Measurements from ENCODE around the gene PI4KB.

DNA sequence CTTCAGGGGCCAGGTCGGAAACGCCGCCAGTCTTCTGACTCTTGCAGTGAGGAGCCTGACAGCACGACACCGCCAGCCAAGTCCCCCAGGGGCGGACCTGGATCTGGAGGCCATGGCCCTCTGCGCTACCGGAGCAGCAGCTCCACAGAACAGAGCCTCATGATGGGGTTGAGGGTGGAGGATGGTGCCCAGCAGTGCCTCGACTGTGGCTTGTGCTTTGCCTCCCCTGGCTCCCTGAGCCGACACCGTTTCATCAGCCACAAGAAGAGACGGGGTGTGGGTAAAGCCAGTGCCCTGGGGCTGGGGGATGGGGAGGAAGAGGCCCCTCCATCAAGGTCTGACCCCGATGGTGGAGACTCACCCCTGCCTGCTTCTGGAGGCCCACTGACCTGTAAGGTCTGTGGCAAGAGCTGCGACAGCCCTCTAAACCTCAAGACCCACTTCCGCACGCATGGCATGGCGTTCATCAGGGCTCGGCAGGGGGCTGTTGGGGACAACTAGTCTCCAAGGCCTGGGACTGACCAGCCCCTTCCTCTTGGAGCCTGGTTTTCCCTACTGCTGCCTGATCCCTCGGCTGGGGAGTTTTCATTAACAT is 36.4 kb downstream of the PI4KB start:
- TF ChIP-seq, protein P1, sequence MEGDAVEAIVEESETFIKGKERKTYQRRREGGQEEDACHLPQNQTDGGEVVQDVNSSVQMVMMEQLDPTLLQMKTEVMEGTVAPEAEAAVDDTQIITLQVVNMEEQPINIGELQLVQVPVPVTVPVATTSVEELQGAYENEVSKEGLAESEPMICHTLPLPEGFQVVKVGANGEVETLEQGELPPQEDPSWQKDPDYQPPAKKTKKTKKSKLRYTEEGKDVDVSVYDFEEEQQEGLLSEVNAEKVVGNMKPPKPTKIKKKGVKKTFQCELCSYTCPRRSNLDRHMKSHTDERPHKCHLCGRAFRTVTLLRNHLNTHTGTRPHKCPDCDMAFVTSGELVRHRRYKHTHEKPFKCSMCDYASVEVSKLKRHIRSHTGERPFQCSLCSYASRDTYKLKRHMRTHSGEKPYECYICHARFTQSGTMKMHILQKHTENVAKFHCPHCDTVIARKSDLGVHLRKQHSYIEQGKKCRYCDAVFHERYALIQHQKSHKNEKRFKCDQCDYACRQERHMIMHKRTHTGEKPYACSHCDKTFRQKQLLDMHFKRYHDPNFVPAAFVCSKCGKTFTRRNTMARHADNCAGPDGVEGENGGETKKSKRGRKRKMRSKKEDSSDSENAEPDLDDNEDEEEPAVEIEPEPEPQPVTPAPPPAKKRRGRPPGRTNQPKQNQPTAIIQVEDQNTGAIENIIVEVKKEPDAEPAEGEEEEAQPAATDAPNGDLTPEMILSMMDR (IDR thresholded peaks at IDR 0.05; ENCODE audit: low read depth, low read length, missing input control): no peak
- TF ChIP-seq, protein P2, sequence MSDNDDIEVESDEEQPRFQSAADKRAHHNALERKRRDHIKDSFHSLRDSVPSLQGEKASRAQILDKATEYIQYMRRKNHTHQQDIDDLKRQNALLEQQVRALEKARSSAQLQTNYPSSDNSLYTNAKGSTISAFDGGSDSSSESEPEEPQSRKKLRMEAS (IDR thresholded peaks at IDR 0.05): no peak
- TF ChIP-seq, protein P3, sequence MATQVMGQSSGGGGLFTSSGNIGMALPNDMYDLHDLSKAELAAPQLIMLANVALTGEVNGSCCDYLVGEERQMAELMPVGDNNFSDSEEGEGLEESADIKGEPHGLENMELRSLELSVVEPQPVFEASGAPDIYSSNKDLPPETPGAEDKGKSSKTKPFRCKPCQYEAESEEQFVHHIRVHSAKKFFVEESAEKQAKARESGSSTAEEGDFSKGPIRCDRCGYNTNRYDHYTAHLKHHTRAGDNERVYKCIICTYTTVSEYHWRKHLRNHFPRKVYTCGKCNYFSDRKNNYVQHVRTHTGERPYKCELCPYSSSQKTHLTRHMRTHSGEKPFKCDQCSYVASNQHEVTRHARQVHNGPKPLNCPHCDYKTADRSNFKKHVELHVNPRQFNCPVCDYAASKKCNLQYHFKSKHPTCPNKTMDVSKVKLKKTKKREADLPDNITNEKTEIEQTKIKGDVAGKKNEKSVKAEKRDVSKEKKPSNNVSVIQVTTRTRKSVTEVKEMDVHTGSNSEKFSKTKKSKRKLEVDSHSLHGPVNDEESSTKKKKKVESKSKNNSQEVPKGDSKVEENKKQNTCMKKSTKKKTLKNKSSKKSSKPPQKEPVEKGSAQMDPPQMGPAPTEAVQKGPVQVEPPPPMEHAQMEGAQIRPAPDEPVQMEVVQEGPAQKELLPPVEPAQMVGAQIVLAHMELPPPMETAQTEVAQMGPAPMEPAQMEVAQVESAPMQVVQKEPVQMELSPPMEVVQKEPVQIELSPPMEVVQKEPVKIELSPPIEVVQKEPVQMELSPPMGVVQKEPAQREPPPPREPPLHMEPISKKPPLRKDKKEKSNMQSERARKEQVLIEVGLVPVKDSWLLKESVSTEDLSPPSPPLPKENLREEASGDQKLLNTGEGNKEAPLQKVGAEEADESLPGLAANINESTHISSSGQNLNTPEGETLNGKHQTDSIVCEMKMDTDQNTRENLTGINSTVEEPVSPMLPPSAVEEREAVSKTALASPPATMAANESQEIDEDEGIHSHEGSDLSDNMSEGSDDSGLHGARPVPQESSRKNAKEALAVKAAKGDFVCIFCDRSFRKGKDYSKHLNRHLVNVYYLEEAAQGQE (IDR thresholded peaks at IDR 0.05): no peak
- TF ChIP-seq, protein P4, sequence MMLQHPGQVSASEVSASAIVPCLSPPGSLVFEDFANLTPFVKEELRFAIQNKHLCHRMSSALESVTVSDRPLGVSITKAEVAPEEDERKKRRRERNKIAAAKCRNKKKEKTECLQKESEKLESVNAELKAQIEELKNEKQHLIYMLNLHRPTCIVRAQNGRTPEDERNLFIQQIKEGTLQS (IDR thresholded peaks at IDR 0.05): no peak
- TF ChIP-seq TAF1 (conservative IDR thresholded peaks at IDR 0.05) (no peak), RAD21 (IDR thresholded peaks at IDR 0.05) (no peak), HNF4A (conservative IDR thresholded peaks at IDR 0.05) (no peak), EGR1 (IDR thresholded peaks at IDR 0.05; ENCODE audit: low read depth in 2 of 2) (no peak), RXRA (IDR thresholded peaks at IDR 0.05) (no peak), YY1 (IDR thresholded peaks at IDR 0.05) (no peak), SP1 (IDR thresholded peaks at IDR 0.05) (no peak), FOXA1 (IDR thresholded peaks at IDR 0.05) (no peak), JUND (IDR thresholded peaks at IDR 0.05) (no peak)
- TF ChIP-seq, protein P5, sequence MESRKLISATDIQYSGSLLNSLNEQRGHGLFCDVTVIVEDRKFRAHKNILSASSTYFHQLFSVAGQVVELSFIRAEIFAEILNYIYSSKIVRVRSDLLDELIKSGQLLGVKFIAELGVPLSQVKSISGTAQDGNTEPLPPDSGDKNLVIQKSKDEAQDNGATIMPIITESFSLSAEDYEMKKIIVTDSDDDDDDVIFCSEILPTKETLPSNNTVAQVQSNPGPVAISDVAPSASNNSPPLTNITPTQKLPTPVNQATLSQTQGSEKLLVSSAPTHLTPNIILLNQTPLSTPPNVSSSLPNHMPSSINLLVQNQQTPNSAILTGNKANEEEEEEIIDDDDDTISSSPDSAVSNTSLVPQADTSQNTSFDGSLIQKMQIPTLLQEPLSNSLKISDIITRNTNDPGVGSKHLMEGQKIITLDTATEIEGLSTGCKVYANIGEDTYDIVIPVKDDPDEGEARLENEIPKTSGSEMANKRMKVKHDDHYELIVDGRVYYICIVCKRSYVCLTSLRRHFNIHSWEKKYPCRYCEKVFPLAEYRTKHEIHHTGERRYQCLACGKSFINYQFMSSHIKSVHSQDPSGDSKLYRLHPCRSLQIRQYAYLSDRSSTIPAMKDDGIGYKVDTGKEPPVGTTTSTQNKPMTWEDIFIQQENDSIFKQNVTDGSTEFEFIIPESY (IDR thresholded peaks at IDR 0.05): no peak
